Sigmoid colon (tissue), 3 donors: Measurements from ENCODE around the gene IQCE.

Experiments
- POLR2A ChIP-seq, 2 donors: fragments of 450-650 bp; IDR thresholded peaks; one replicate each; pipeline ENCODE4 v1.6.1; 2016; ENCODE audit warnings: antibody characterized with exemption in 2 of 2, mild to moderate bottlenecking in 2 of 2, moderate library complexity in 2 of 2
- TF ChIP-seq, protein P1 (sequence below), 4 experiments: fragments of 450-650 bp in 3 of 4; fragments of 200-600 bp in 1 of 4; IDR thresholded peaks; one replicate each; pipeline ENCODE4 v1.5.1; 2016 to 2019; ENCODE audit warnings: antibody characterized with exemption in 4 of 4, mild to moderate bottlenecking in 3 of 4, moderate library complexity in 2 of 4

DNA sequence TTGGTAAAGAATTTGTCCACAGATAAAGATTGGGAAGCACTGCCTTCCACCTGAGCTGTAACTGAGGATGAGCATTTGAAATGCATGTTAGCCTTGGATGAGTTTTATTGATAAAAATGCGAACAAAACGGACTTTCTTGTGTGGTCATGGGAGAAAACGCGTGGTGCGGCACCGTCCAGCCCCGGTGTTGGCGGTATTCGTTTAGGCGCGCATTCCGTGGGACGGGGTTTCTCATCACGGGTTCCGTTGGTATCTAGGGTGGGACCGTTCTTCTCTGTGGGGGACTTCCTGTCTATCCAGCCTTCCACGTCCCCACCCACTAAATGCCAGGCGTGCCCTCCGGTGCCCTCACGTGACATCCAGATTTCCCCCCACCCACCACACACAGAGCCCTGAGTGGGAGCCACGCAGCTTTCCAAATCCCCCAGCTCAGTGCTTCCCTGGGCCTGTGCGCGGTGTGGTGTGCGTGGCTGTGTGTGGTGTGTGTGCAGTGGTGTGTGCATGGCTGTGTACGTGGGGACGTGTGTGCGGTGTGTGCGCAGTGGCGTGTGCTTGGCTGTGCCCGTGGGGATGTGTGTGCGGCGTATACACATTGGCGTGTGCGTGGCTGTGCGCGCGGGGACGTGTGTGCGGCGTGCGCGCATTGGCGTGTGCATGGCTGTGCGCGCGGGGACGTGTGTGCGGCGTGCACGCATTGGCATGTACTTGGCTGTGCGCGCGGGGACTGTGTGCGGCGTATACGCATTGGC lies 18.1 kb downstream of the IQCE start:
- TF ChIP-seq, protein P1, sequence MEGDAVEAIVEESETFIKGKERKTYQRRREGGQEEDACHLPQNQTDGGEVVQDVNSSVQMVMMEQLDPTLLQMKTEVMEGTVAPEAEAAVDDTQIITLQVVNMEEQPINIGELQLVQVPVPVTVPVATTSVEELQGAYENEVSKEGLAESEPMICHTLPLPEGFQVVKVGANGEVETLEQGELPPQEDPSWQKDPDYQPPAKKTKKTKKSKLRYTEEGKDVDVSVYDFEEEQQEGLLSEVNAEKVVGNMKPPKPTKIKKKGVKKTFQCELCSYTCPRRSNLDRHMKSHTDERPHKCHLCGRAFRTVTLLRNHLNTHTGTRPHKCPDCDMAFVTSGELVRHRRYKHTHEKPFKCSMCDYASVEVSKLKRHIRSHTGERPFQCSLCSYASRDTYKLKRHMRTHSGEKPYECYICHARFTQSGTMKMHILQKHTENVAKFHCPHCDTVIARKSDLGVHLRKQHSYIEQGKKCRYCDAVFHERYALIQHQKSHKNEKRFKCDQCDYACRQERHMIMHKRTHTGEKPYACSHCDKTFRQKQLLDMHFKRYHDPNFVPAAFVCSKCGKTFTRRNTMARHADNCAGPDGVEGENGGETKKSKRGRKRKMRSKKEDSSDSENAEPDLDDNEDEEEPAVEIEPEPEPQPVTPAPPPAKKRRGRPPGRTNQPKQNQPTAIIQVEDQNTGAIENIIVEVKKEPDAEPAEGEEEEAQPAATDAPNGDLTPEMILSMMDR (IDR thresholded peaks at IDR 0.05) = no peak
- no peak for TF ChIP-seq POLR2A (IDR thresholded peaks at IDR 0.05)
